Left lung (tissue), 10 donors: Measurements from ENCODE around the gene OGDHL. TPM values are rescaled to one million over a fixed set of nuclear protein-coding genes. Genes with fewer than 3 reads are reported as not detected.

ENCODE experiments used
- ATAC-seq: fragments of 200-7000 bp; cut with Tn5 transposase; one replicate; pipeline ENCODE4 v1.9.1; 2020; ENCODE audit warnings: moderate library complexity
- DNase-seq, 4 donors: peaks; one replicate each; pipeline ENCODE4 v3.0.0-alpha.2; 2013 to 2020
- H3K27ac ChIP-seq, 2 donors: fragments of 200-600 bp; sonication (generic) in 1 of 2; one replicate each; pipeline versions ENCODE4 v1.5.0 to v1.8.0; 2020 to 2021
- H3K27me3 ChIP-seq, 2 donors: fragments of 200-600 bp; sonication (generic) in 1 of 2; one replicate each; pipeline versions ENCODE4 v1.5.0 to v1.8.0; 2020 to 2021
- H3K36me3 ChIP-seq, 2 donors: fragments of 200-600 bp; sonication (generic) in 1 of 2; one replicate each; pipeline versions ENCODE4 v1.5.0 to v1.8.0; 2020 to 2021
- H3K4me1 ChIP-seq, 2 donors: fragments of 200-600 bp; one replicate each; pipeline ENCODE4 v1.8.0; 2021
- H3K4me3 ChIP-seq, 2 donors: fragments of 200-600 bp; sonication (generic) in 1 of 2; one replicate each; pipeline versions ENCODE4 v1.5.0 to v1.8.0; 2020 to 2021; ENCODE audit warnings: mild to moderate bottlenecking in 1 of 2
- H3K9me3 ChIP-seq, 2 donors: fragments of 200-600 bp; sonication (generic) in 1 of 2; one replicate each; pipeline versions ENCODE4 v1.5.0 to v1.8.0; 2020 to 2021
- intact Hi-C, 2 donors: fragments of 100-400 bp; cut with DNase I; formaldehyde crosslinking; loops; one replicate each; pipeline versions ENCODE4 v1.11.2 to v1.14.2; 2022
- polyA plus RNA-seq, 6 donors: library from polyadenylated mRNA; unstranded; fragments of 120-200 nt; gene quantifications; one replicate each; pipeline ENCODE4 v1.2.1, GENCODE V29; 2013; ENCODE audit not compliant: insufficient read length in 6 of 6
- total RNA-seq, 2 donors: library from RNA; stranded (reverse); fragmentation: NEBNext Ultra II Directional; extraction: Animal tissue kit (Norgen Biotek cat#: 25700); gene quantifications; one replicate each; pipeline ENCODE4 v1.2.1, GENCODE V29; 2021
- TF ChIP-seq, protein P1 (sequence below), 2 donors: fragments of 200-600 bp; sonication (generic) in 1 of 2; IDR thresholded peaks; one replicate each; pipeline versions ENCODE4 v1.5.0 to v1.8.0; 2021; ENCODE audit warnings: antibody characterized with exemption in 2 of 2
- donor health status: DM: no; HTN: yes; CAD: no.
- donor health status: DM: no; HTN: no; CAD: no.

Gene OGDHL
- total and polyA plus RNA-seq, 8 donors: 0.39 to 1.1 (median 0.87) TPM

- Histone ChIP-seq H3K27ac (no peak overlapping the region), H3K4me1 (no peaks in the 10 kb centered on the region), H3K36me3 (no peaks in the 10 kb centered on the region), H3K27me3 (no peaks in the 10 kb centered on the region), H3K9me3 (no peaks in the 10 kb centered on the region), H3K4me3 (no peak overlapping the region)
- ATAC-seq (no peak), DNase-seq (no peak)
- TF ChIP-seq, protein P1, sequence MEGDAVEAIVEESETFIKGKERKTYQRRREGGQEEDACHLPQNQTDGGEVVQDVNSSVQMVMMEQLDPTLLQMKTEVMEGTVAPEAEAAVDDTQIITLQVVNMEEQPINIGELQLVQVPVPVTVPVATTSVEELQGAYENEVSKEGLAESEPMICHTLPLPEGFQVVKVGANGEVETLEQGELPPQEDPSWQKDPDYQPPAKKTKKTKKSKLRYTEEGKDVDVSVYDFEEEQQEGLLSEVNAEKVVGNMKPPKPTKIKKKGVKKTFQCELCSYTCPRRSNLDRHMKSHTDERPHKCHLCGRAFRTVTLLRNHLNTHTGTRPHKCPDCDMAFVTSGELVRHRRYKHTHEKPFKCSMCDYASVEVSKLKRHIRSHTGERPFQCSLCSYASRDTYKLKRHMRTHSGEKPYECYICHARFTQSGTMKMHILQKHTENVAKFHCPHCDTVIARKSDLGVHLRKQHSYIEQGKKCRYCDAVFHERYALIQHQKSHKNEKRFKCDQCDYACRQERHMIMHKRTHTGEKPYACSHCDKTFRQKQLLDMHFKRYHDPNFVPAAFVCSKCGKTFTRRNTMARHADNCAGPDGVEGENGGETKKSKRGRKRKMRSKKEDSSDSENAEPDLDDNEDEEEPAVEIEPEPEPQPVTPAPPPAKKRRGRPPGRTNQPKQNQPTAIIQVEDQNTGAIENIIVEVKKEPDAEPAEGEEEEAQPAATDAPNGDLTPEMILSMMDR (IDR thresholded peaks at IDR 0.05): no peak
- intact Hi-C loops: no loop called here
Measured at GRCh38 chr10:49743464-49744075, 18.6 kb downstream of the OGDHL start.

DNA sequence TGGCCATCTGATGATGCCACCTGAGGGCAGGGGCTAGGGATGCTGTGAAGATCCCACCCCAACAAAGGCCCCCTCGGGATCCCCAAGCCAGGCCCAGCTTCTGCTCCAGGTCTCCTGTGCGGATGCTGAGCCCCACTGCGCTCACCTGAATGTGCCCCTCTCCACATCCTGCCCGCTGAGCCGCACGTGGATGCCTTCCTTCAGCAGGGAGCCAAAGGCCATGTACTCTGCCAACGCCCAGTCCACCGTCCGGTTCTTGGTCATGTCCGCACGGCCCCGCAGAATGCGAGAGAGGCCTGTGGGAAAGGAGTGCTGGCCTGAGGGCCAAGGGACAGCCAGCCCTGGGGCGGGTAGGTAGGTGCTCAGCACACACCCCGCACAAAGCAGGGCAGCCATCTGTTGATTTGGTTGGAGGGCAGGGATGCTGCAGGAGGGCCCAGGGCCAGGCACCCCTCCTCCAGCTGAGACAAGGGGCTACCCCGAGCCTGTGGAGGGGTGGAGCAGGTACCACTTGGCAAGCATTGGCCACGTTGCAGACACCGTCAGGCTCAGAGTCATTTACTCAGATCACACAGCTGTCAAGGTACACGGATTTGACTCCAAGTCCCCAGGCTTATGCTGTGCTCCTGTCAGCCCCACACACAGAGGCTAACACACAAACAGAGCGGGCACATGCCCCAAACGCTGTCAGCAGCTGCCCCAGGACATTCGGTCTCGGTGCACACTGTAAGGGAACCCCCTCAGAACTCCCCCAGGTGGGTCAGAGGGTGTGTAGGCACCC, 19.2 kb downstream of the OGDHL start:
- TF ChIP-seq, protein P1 (IDR thresholded peaks at IDR 0.05): no peak
- intact Hi-C loops: no loop called here
- ATAC-seq: no peak
- Histone ChIP-seq H3K36me3 (no peaks in the 10 kb centered on the region), H3K4me1 (no peaks in the 10 kb centered on the region), H3K9me3 (no peaks in the 10 kb centered on the region), H3K4me3 (no peak overlapping the region), H3K27ac (no peak overlapping the region), H3K27me3 (no peaks in the 10 kb centered on the region)
- peak in 1 of 4 donors; percentile 72 for DNase-seq

GRCh38 chr10:49741108-49741995, 20.8 kb downstream of the OGDHL start:
- TF ChIP-seq, protein P1 (IDR thresholded peaks at IDR 0.05): no peak
- intact Hi-C loops: no loop called here
- Histone ChIP-seq H3K4me1 (no peaks in the 10 kb centered on the region), H3K9me3 (no peaks in the 10 kb centered on the region), H3K36me3 (no peaks in the 10 kb centered on the region), H3K27ac (no peak overlapping the region), H3K4me3 (no peak overlapping the region), H3K27me3 (no peaks in the 10 kb centered on the region)
- ATAC-seq (no peak), DNase-seq (no peak)

DNA sequence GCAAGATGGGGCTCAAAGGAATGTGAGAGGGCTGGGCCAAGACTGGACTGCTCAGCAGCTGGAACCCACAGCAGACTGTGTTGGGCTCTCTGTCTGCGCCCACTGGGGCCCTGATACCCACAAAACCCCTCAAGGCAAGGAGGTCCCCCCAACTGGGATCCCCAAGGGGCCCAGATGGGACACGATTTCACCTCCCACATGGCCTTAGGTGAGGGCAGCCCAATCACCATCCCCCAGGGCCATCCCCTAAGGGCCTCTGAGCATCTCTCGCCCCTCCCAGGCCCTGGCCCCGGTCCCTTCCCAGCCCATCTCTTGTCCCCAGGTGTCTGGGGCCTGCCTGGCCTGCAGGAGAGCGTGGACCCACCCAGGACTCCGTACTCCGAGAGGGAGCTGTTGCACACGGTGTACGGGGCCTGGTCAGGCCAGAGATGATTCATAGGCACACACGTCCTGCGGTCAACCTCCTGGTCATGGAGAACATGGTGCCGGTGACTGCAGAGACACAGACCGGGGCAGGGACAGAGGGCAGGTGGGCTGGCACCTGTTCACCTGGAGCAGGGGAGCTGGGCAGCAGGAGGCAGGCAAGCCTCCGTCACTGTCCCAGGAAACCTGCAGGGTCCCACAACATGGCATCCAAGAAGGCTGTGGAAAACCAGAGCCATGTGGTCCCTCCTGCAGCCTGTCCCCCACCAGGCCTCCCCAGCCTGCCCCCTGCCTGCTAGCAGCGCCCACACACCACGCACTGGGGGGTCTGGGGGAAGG, 21.6 kb downstream of the OGDHL start:
- DNase-seq (no peak), ATAC-seq (no peak)
- TF ChIP-seq, protein P1 (IDR thresholded peaks at IDR 0.05): no peak
- no peaks in the 10 kb centered on the region for H3K9me3 ChIP-seq
- H3K4me3 ChIP-seq: no peak overlapping the region
- H3K27ac ChIP-seq: no peak overlapping the region
- H3K36me3 ChIP-seq: no peaks in the 10 kb centered on the region
- H3K4me1 ChIP-seq: no peaks in the 10 kb centered on the region
- intact Hi-C loops: no loop called here
- H3K27me3 ChIP-seq: no peaks in the 10 kb centered on the region
